ENCODE measurements around the gene PPM1B.
"Not testable (repeated sequence)": the region's sequence is repeated elsewhere in the genome, so short reads cannot be mapped to it uniquely, and the experiment has no call there.

PPM1B gene

DNA sequence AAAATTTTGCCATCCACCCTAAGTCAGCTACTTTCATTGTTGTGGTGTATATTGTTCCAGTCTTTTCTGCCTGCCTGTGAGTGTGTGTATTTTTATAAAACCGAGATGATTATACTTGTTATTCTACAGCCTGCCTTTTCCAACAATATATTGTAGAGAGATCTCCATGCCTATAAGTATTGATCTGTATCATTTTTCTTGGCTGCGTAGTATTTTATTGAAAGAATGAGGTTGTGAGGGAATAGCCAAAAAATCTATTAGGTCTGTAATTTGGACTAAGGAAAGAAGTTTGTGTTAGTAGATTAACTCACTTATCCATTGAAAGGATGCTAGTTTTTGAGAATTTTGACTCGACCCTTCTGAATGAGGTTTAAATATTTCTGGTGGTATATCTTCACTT, 34.9 kb downstream of the PPM1B start:
- DNase-seq = no peak

- no peak for DNase-seq
These were observed 36.5 kb downstream of the PPM1B start for GRCh38 chr2:44205169-44205568.

DNA sequence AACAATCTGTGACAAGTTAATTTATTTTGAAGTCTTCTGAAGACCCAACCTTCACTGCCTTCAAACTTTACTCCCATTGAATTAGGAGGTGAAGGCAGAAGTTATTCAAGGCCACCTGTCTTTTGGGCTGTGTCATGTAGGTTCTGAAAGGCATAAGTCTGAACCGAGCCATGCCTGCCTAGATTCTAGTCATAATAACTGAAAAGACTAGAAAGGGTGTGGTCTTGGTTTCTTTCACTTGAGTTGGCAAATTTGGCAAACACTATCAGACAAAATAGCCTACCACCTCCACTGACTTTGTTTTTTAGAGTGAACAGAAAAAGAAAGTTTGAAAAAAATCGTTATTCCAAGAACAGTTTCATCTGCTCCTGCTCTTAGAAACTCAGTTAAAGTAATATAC, 38.4 kb downstream of the PPM1B start:
- no peak for DNase-seq

GRCh38 chr2:44207648-44208047, 39.0 kb downstream of the PPM1B start:
- DNase-seq = not testable (repeated sequence)

DNA sequence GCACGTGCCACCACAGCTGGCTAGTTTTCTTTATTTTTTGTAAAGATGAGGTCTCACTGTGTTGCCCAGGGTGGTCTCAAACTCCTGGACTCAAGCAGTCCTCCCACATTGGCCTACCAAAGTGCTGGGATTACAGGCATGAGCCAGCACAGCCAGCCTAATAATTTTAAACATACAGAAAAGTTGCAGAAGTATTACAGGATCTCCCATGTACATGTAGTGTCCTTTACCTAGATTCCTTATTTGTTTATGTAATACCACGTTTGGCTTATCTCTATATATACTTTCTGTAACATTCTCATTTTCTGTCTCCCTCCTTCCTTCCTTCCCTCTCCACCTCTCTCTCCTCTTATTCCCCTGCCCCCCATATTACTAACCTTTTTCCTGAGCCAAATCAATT, 41.7 kb downstream of the PPM1B start:
- DNase-seq = no peak

GRCh38 chr2:44211183-44211582, 42.5 kb downstream of the PPM1B start:
- no peak for DNase-seq

GRCh38 chr2:44212302-44212701, 43.6 kb downstream of the PPM1B start:
- DNase-seq = no peak

DNA sequence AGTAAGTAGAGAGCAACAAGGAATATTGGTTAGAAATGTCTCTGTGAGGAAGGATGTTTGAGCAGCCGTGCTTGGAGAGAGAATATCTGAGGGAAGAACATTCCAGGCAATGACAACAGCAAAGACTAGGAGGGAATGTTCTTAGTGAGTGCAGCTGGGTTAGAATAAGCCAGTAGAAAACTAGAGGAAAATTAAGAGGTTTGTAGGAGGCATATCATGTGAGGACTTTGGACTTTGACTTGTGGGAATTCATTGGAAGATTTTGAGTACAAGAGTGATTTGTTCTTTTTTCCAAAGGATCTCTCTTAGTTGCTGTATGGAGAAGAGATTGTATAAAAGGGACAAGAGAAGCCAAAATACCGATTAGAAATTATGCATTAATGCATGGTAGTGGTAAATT, 47.2 kb downstream of the PPM1B start:
- DNase-seq = no peak

GRCh38 chr2:44218771-44219170, 50.1 kb downstream of the PPM1B start:
- DNase-seq = no peak

DNA sequence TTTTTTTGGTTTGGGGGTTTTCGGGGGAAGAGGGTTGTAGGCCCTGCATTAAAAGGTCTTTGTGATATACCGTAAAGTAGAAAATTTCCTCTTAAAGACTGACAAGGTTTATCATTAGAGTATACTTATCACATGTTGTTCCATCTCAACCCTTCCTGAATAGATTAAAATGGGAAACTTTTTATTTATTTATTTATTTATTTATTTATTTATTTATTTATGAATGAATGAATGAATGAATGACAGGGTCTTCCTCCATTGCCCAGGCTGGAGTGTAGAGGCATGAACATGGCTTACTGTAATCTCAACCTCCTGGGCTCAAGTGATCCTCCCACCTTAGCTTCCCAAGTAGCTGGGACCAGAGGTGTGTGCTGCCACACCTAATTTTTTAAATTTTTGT, 58.1 kb downstream of the PPM1B start:
- DNase-seq = no peak

GRCh38 chr2:44230378-44230777, 61.7 kb downstream of the PPM1B start:
- DNase-seq = no peak

GRCh38 chr2:44233450-44234128, 64.9 kb downstream of the PPM1B start:
- DNase-seq = peak; percentile 59

DNA sequence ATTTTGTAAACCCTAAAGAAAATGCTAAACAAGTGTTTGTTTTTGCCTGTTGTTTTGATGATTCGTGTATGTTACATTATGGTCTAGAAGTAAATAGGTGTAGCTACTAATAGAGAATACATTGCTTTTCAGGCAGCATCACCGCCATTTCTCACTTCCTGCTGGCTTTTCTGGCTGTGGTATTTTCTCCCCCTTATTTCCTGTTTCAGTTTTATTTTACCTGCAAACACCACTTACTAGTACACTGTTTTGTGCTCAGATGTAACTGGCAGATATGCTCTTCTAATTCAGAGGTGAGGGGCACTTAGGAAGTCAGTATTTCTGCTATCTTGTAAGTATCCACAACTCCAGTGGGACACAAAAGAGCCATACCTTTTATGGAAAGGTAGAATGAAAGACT, 68.5 kb downstream of the PPM1B start:
- peak; percentile 4 for DNase-seq

- no peak for DNase-seq
These were observed 74.2 kb downstream of the PPM1B start for GRCh38 chr2:44242904-44243303.

DNA sequence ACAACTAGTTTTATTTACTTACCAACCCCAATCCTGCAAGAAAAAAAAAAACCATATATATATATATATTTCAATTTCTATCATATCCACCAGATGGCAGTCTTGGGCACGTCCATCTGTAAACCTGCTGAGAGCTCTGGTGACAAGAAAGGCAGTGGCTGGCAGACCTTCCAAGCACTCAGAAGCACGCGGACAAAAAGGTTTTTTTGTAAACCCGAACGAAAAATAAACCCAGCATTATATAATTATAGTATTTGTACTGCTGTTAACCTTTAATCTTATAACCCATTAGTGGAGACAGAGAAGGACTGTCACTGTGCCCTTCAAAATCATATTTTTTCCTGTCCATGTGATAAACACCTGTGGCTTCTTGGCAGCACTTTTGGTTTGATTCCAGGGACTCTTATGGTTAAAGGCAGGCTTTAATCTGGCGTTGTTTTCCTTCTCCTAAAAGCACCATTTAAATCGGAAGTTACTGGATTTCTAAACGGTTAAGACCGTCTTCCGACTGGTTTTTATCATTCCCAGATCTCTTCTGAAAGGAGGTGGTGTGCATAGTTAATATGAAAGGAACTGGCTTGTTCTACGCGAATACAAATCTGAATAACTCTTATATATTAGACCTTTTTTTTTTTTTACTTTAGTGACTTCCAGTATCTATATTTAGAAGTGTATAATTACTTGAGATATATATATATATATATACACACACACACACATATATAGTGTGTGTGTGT, 75.6 kb downstream of the PPM1B start:
- DNase-seq = peak; percentile 55

DNA sequence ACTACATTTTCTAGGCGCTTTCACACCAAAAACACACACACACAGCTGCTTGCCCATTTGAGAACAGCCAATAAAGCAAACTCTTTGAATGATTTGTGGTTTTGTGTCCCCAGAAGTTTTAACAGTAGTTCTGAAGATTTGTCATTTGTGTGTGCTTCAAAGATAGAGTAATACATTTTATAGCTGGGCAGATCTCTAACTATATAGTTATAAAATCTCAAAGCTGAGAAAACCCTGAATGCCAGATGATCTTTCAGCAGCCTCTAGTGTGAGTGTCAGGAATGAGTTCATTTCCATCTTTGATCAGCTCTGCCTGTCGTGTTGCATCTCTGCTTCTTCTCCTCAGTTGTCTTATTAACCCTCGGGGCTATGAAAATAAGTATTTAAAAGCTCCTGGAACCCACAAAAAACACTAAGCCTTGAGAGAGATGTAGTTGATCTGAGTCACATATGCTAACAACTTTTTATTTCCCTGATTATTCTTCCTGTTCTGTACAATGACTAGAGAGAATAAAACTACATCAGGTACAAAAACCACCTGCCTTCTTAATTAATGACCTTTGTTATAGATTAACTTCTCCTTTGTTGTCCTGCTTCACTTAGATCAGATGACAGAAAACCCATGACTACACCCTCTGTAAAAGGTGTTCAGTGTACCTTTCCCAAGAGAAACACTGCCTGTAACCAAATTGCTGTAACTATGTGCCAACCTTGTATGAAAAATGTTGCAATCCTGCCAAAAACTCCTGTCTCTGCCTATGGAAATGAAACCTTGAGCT, 76.6 kb downstream of the PPM1B start:
- DNase-seq = peak; percentile 38

GRCh38 chr2:44246436-44246835, 77.8 kb downstream of the PPM1B start:
- DNase-seq = no peak

DNA sequence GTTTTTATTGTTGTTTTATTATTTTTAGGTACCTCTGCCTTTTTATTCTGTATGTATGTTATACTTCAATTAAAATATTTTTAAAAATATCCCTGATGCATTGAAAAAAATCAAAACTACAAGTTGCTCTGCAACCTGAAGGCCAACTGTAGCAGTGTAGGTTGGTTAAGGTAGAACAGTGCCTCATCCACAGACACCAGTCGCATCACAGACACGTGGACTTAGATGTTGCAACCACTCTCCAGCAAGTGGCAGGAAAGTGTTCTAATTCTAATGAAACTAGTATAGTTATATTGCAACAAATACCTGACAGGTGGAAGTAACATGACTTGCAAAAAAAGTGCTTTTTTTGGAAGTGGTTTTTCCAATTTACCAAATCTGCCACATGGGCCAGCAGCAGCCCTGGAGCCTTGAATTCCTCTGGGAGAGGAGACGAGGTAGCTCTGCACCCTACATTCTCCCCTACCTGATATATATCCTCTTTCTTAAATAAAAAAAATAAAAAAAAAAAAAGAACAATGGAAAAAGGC, 78.2 kb downstream of the PPM1B start:
- DNase-seq = no peak

DNA sequence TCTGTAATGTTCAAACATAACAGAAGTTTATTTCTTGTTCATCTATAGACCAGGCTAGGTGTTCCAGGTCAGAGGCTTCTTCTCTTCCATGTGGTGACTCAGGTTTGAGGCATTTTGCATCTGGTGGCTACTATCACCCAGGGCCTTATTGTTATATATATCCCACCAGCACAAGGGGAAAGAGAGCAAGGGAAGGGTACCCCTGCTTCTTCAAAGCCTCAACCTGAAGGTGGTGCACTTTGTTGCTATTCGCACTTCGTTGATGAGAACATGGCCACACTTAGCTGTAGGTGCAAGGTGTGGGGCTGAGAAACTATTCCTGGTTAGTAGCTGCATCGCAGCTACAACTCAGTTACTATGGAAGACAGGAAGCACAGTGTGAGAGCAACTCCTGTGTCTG, 79.2 kb downstream of the PPM1B start:
- DNase-seq = no peak

DNA sequence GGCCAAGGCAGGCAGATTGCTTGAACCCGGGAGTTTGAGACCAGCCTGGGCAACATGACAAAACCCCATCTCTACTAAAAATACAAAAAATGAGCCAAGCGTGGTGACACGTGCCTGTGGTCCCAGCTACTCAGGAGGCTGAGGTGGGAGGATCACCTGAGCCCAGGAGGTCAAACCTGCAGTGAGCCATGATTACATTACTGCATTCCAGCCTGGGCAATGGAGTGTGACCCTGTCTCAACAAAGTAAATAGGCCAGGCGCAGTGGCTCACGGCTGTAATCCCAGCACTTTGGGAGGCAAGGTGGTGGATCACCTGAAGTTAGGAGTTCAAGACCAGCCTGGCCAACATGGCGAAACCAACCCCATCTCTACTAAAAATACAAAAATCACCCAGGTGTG, 80.6 kb downstream of the PPM1B start:
- not testable (repeated sequence) for DNase-seq

- no peak for DNase-seq
These were observed 81.7 kb downstream of the PPM1B start for GRCh38 chr2:44250376-44250775.

DNA sequence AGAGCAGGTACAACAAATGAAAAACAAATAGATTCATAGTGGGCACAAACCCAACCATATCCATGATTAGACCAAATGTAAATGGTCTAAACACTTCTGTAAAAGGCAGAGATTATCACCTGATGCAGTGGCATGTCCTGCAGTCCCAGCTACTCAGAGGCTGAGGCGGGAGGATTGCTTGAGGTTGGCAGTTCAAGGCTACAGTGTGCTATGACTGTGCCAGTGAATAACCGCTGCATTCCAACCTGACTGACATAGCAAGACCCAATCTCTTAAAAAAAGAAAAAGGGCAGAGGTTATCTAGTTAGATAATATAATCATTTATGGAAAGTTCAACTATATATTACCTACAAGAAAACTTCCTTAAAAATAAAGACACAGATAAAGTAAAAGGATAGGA, 85.3 kb downstream of the PPM1B start:
- no peak for DNase-seq

DNA sequence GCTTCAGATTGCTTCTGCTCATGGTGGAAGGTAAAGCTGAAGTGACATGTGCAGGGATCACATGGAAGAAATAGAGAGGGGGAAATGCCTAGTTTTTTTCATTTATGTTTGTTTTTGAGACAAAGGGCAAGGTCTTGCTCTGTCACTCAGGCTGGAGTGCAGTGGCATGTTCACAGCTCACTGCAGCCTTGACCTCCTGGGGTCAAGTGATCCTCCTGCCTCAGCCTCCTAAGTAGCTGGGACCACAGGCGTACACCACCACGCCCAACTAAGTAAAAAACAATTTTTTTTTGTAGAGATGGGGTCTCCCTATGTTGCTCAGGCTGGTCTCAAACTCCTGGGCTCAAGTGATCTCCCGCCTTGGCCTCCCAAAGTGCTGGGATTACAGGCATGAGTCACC, 87.0 kb downstream of the PPM1B start:
- DNase-seq = not testable (repeated sequence)

GRCh38 chr2:44257802-44258201, 89.1 kb downstream of the PPM1B start:
- not testable (repeated sequence) for DNase-seq
